IMR-90 (cell line): Measurements from ENCODE around the gene ITPK1. TPM values are rescaled to one million over a fixed set of nuclear protein-coding genes. Genes with fewer than 3 reads are reported as not detected.

ENCODE experiments used
- ATAC-seq: fragments of 200-7000 bp; cut with Tn5 transposase; 2 replicates; pipeline ENCODE4 v1.9.1; 2020; ENCODE audit warnings: low read depth, mild to moderate bottlenecking, moderate library complexity
- BruUV-seq: library from RNA; stranded (reverse); fragments of 400-500 nt; replicated peaks from 2 replicates; lab custom pipeline; 2021; lab: Mats Ljungman, UMichigan
- CTCF ChIA-PET: fragments of 300-600 bp; formaldehyde crosslinking; extraction: SDS; loops from one replicate; lab custom pipeline; 2021; ENCODE audit warnings: antibody characterized with exemption; lab: Yijun Ruan, JAX
- POLR2A ChIA-PET: fragments of 300-600 bp; sonication (Branson Sonifier 250); formaldehyde crosslinking; loops from one replicate; lab custom pipeline; 2022; ENCODE audit warnings: antibody characterized with exemption; ENCODE audit not compliant: unreplicated experiment; lab: Charles Lee
- DNase-seq: peaks from one replicate; pipeline ENCODE4 v3.0.0; 2013
- H2AFZ ChIP-seq: replicated peaks from 2 replicates; pipeline ENCODE3; 2013; ENCODE audit warnings: low read length, mild to moderate bottlenecking; ENCODE audit not compliant: poor library complexity
- H2AK5ac ChIP-seq: 2 replicates; pipeline ENCODE4 v1.6.1; 2013; ENCODE audit warnings: low read depth, low read length, inconsistent platforms
- H2AK9ac ChIP-seq: replicated peaks from 2 replicates; pipeline ENCODE3; 2013; ENCODE audit warnings: mild to moderate bottlenecking, low read depth, low read length, moderate library complexity; ENCODE audit not compliant: poor library complexity
- H2BK120ac ChIP-seq: 2 replicates; pipeline ENCODE4 v1.6.1; 2013; ENCODE audit warnings: low read depth, low read length, inconsistent platforms
- H2BK15ac ChIP-seq: 3 replicates; pipeline ENCODE4 v1.6.1; 2013; ENCODE audit warnings: low read depth, low read length, inconsistent platforms
- H2BK20ac ChIP-seq: 2 replicates; pipeline ENCODE4 v1.6.1; 2013; ENCODE audit warnings: low read depth, mild to moderate bottlenecking, inconsistent platforms, low read length, moderate library complexity
- H2BK5ac ChIP-seq: 2 replicates; pipeline ENCODE4 v1.6.1; 2013; ENCODE audit warnings: mild to moderate bottlenecking, low read depth, low read length, inconsistent platforms; ENCODE audit not compliant: poor library complexity, severe bottlenecking
- H3K14ac ChIP-seq: replicated peaks from 2 replicates; pipeline ENCODE4 v1.6.1; 2013; ENCODE audit warnings: low read depth, low read length, inconsistent platforms
- H3K18ac ChIP-seq: 2 replicates; pipeline ENCODE4 v1.6.1; 2013; ENCODE audit warnings: low read depth, low read length, control low read depth
- H3K23ac ChIP-seq: 2 replicates; pipeline ENCODE4 v1.6.1; 2013; ENCODE audit warnings: low read depth, low read length, inconsistent platforms
- H3K27ac ChIP-seq: 2 replicates; pipeline ENCODE4 v1.5.1; 2013; ENCODE audit warnings: mild to moderate bottlenecking, control low read depth, low read length; ENCODE audit not compliant: insufficient read depth
- H3K27me3 ChIP-seq: 2 replicates; pipeline ENCODE4 v1.6.1; 2013; ENCODE audit warnings: low read length; ENCODE audit not compliant: control insufficient read depth, insufficient read depth
- H3K36me3 ChIP-seq: 2 replicates; pipeline ENCODE4 v1.6.1; 2013; ENCODE audit warnings: low read length, mixed read lengths; ENCODE audit not compliant: control insufficient read depth, insufficient read depth
- H3K4ac ChIP-seq: 2 replicates; pipeline ENCODE4 v1.6.1; 2013; ENCODE audit warnings: low read depth, low read length, inconsistent platforms
- H3K4me1 ChIP-seq: 2 replicates; pipeline ENCODE4 v1.6.1; 2013; ENCODE audit warnings: low read length, mixed read lengths; ENCODE audit not compliant: control insufficient read depth, insufficient read depth
- H3K4me2 ChIP-seq: 2 replicates; pipeline ENCODE4 v1.6.1; 2013; ENCODE audit warnings: low read depth, mild to moderate bottlenecking, control low read depth, low read length, moderate library complexity
- H3K4me3 ChIP-seq: 2 replicates; pipeline ENCODE4 v1.5.1; 2013; ENCODE audit warnings: low read depth, mild to moderate bottlenecking, control low read depth, low read length, moderate library complexity; ENCODE audit not compliant: insufficient read depth
- H3K56ac ChIP-seq: 2 replicates; pipeline ENCODE4 v1.6.1; 2013; ENCODE audit warnings: low read length, inconsistent platforms; ENCODE audit not compliant: insufficient read depth; ENCODE audit errors: extremely low read depth
- H3K79me1 ChIP-seq, 2 experiments: 2 replicates each; pipeline ENCODE4 v1.6.1; 2013; ENCODE audit warnings: low read length in 2 of 2, inconsistent platforms in 1 of 2, low read depth in 1 of 2
- H3K9ac ChIP-seq: 2 replicates; pipeline ENCODE4 v1.6.1; 2013; ENCODE audit warnings: low read depth, low read length, control low read depth
- H3K9me1 ChIP-seq: 2 replicates; pipeline ENCODE4 v1.6.1; 2013; ENCODE audit warnings: low read length, inconsistent platforms; ENCODE audit not compliant: insufficient read depth
- H3K9me3 ChIP-seq: 2 replicates; pipeline ENCODE4 v1.6.1; 2013; ENCODE audit warnings: low read length; ENCODE audit not compliant: control insufficient read depth, insufficient read depth
- H4K20me1 ChIP-seq: 2 replicates; pipeline ENCODE4 v1.6.1; 2013; ENCODE audit warnings: low read length, inconsistent platforms; ENCODE audit not compliant: insufficient read depth
- H4K5ac ChIP-seq: 2 replicates; pipeline ENCODE4 v1.6.1; 2013; ENCODE audit warnings: mild to moderate bottlenecking, low read depth, low read length, control low read depth
- H4K8ac ChIP-seq, 2 experiments: 2 replicates each; pipeline ENCODE4 v1.6.1; 2013; ENCODE audit warnings: low read depth in 2 of 2, low read length in 2 of 2, control low read depth in 1 of 2, inconsistent platforms in 1 of 2
- H4K91ac ChIP-seq: 2 replicates; pipeline ENCODE4 v1.6.1; 2013; ENCODE audit warnings: low read depth, low read length, inconsistent platforms; ENCODE audit not compliant: insufficient read depth
- CEBPB ChIP-seq: IDR thresholded peaks from 2 replicates; pipeline ENCODE4 v1.6.1; 2012; ENCODE audit warnings: low read depth, low read length, improper control_type of control experiment
- CHD1 ChIP-seq: IDR thresholded peaks from 2 replicates; pipeline ENCODE4 v1.6.1; 2012; ENCODE audit warnings: low read depth, low read length, improper control_type of control experiment
- MAZ ChIP-seq: IDR thresholded peaks from 2 replicates; pipeline ENCODE4 v1.6.1; 2012; ENCODE audit warnings: low read depth, mild to moderate bottlenecking, low read length, improper control_type of control experiment, moderate library complexity, borderline replicate concordance
- NFE2L2 ChIP-seq: fragments of 150-350 bp; IDR thresholded peaks from 2 replicates; pipeline ENCODE4 v1.6.1; 2016; ENCODE audit warnings: low read depth, mild to moderate bottlenecking, low read length
- RAD21 ChIP-seq: IDR thresholded peaks from 2 replicates; pipeline ENCODE4 v1.6.1; 2012; ENCODE audit warnings: low read length, improper control_type of control experiment
- RFX5 ChIP-seq: IDR thresholded peaks from 2 replicates; pipeline ENCODE4 v1.8.0; 2012; ENCODE audit warnings: low read depth, mild to moderate bottlenecking, low read length, moderate library complexity
- WGBS, 2 experiments: methylation state at CpG; one replicate each; pipeline versions ENCODE4 v1.1.5 to v1.1.7; 2013; ENCODE audit warnings: missing lambda C conversion rate in 2 of 2; ENCODE audit not compliant: insufficient read length in 1 of 2; ENCODE audit errors: extremely low coverage in 2 of 2; 5-methylcytosine and 5-hydroxymethylcytosine counted together
- dilution Hi-C: fragments of 300-500 bp; cut with HindIII; formaldehyde crosslinking; loops from one replicate; pipeline ENCODE4 v1.14.3; 2018; ENCODE audit warnings: low sequenced_read_pairs; ENCODE audit not compliant: unreplicated experiment
- in situ Hi-C: fragments of 300-500 bp; cut with MboI; formaldehyde crosslinking; loops from 3 replicates; pipeline ENCODE4 v1.14.3; 2019; ENCODE audit warnings: low sequenced_read_pairs, inconsistent platforms, mixed read lengths
- intact Hi-C: fragments of 100-400 bp; cut with micrococcal nuclease; formaldehyde crosslinking; loops from 2 replicates; pipeline ENCODE4 v1.10.0; 2022
- polyA plus RNA-seq, 3 experiments: library from polyadenylated mRNA; depleted of rRNA; stranded (reverse); fragments of >200 nt; gene quantifications; 2 replicates each; pipeline ENCODE4 v1.2.3, GENCODE V29; 2012; ENCODE audit warnings: low replicate concordance in 1 of 3
- total RNA-seq: library from RNA; depleted of rRNA; stranded (reverse); fragments of >200 nt; gene quantifications from 2 replicates; pipeline ENCODE4 v1.2.3, GENCODE V29; 2012

ITPK1 gene
- total and polyA plus RNA-seq, 2 of the 4 experiments (the other 2 are of a cell fraction): 21.7 to 26.9 TPM

DNA sequence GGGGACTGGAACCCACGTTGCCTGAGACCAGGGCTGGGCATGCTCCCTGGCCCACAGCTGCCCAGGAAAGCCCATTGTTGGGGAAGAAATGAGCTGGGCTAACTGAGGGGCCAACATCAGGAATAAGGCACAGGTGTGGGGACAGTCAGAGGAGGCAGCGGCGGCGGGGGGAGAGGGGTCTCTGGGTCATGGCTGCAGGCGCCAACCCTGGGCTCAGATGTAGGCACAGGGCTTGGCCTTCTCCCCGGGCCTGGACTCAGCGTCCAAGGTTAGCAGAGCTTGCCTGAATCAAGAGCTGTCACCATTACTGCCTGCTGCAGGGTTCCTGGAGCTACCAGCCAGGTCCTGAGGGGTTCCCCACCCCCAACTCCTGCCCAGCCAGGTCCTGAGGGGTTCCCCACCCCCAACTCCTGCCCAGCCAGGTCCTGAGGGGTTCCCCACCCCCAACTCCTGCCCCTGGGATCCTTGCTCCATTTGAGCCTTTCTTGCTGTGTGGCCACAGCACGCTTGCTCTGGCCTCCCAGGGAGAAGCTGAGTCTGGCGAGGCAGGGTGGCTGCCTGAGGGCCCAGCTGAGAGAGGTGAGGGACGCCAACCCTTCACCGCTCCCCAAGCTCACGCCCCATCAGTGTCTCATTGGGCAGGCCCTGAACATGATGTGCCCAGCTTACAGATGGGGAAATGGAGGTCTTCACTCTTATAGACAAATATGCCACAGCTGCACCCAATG lies 186.6 kb downstream of the ITPK1 start:
- no peak overlapping the region for H2AK5ac ChIP-seq
- no peak overlapping the region for H3K18ac ChIP-seq
- H2BK15ac ChIP-seq: no peak overlapping the region
- no peak overlapping the region for H3K56ac ChIP-seq
- ChIA-PET POLR2A (no interaction called here), CTCF (no interaction called here)
- H3K27me3 ChIP-seq: peaks cover 6% of the 10 kb centered on the region; the same call in 1 of the 2 replicates
- no peak overlapping the region for H3K27ac ChIP-seq
- 40% methylated on average over 1 of the region's 12 CpGs; no CpG with 5 or more reads in 1 of the 2 experiments for WGBS, 2 experiments
- H4K8ac ChIP-seq: no peak overlapping the region
- H3K9me1 ChIP-seq: no peaks in the 10 kb centered on the region; the same call in 1 of the 2 replicates
- no peak overlapping the region for H2BK5ac ChIP-seq
- H3K23ac ChIP-seq: no peak overlapping the region
- no peaks in the 10 kb centered on the region for H3K9me3 ChIP-seq
- H3K4me1 ChIP-seq: no peaks in the 10 kb centered on the region
- H3K14ac ChIP-seq: no peak overlapping the region
- in situ Hi-C loops: no loop called here
- no peaks in the 10 kb centered on the region for H3K36me3 ChIP-seq
- no peak overlapping the region for H3K4me3 ChIP-seq
- no peaks in the 10 kb centered on the region for H4K20me1 ChIP-seq
- H3K79me1 ChIP-seq: no peaks in the 10 kb centered on the region
- no peak overlapping the region for H2AFZ ChIP-seq
- BruUV-seq: no TSS peak
- intact Hi-C loops: no loop called here
- dilution Hi-C loops: no loop called here
- DNase-seq (no peak), ATAC-seq (no peak)
- no peak overlapping the region for H3K4me2 ChIP-seq
- no peak overlapping the region for H3K4ac ChIP-seq
- no peak overlapping the region for H2BK20ac ChIP-seq
- H4K5ac ChIP-seq: no peak overlapping the region
- no peak overlapping the region for H2BK120ac ChIP-seq
- no peak overlapping the region for H3K9ac ChIP-seq
- H2AK9ac ChIP-seq: no peak overlapping the region
- no peak for TF ChIP-seq RAD21
- no peak for TF ChIP-seq CEBPB
- TF ChIP-seq MAZ: no peak
- TF ChIP-seq NFE2L2: no peak
- TF ChIP-seq RFX5: no peak
- no peak for TF ChIP-seq CHD1
- no peak overlapping the region for H4K91ac ChIP-seq
